Aorta (tissue), 5 donors: ENCODE measurements around the gene C19orf47. TPM values are rescaled to one million over a fixed set of nuclear protein-coding genes. Genes with fewer than 3 reads are reported as not detected.

Experiments
- ATAC-seq: fragments of 200-7000 bp; cut with Tn5 transposase; one replicate; pipeline ENCODE4 v1.9.1; 2022; ENCODE audit warnings: moderate library complexity; ENCODE audit not compliant: low FRiP score
- DNase-seq, 2 donors: peaks; one replicate each; pipeline ENCODE4 v3.0.0-alpha.2; 2020
- H3K27ac ChIP-seq, 2 donors: one replicate each; pipeline ENCODE4 v1.5.1; 2013; ENCODE audit warnings: low read length in 2 of 2, mild to moderate bottlenecking in 2 of 2, moderate library complexity in 2 of 2, control low read depth in 1 of 2, inconsistent platforms in 1 of 2, low read depth in 1 of 2
- H3K27me3 ChIP-seq, 2 donors: one replicate each; pipeline ENCODE4 v1.6.1; 2013; ENCODE audit warnings: control low read depth in 1 of 2, low read length in 1 of 2, mild to moderate bottlenecking in 1 of 2, moderate library complexity in 1 of 2; ENCODE audit not compliant: insufficient read depth in 2 of 2, control insufficient read depth in 1 of 2
- H3K36me3 ChIP-seq, 2 donors: one replicate each; pipeline ENCODE4 v1.6.1; 2013; ENCODE audit warnings: control low read depth in 1 of 2, low read length in 1 of 2, mild to moderate bottlenecking in 1 of 2; ENCODE audit not compliant: insufficient read depth in 2 of 2, control insufficient read depth in 1 of 2
- H3K4me1 ChIP-seq, 2 donors: one replicate each; pipeline ENCODE4 v1.6.1; 2013; ENCODE audit warnings: low read length in 2 of 2, control low read depth in 1 of 2, mild to moderate bottlenecking in 1 of 2, moderate library complexity in 1 of 2; ENCODE audit not compliant: insufficient read depth in 2 of 2, control insufficient read depth in 1 of 2
- H3K4me3 ChIP-seq, 2 donors: one replicate each; pipeline ENCODE4 v1.5.1; 2013; ENCODE audit warnings: low read length in 2 of 2, control low read depth in 1 of 2, mild to moderate bottlenecking in 1 of 2
- H3K9me3 ChIP-seq: one replicate; pipeline ENCODE4 v1.6.1; 2013; ENCODE audit warnings: mild to moderate bottlenecking, low read length; ENCODE audit not compliant: control insufficient read depth
- WGBS, 2 donors: extraction: QIAGEN DNeasy Blood & Tissue Kit; methylation state at CpG; one replicate each; pipeline ENCODE4 v1.1.7; 2013; 5-methylcytosine and 5-hydroxymethylcytosine counted together
- intact Hi-C, 2 donors: fragments of 100-400 bp; cut with DNase I; formaldehyde crosslinking; loops; one replicate each; pipeline versions ENCODE4 v1.14.2 to v1.15.0; 2022
- polyA plus RNA-seq, 2 donors: library from polyadenylated mRNA; stranded (reverse); fragments of 200-250 nt; gene quantifications; one replicate each; pipeline ENCODE4 v1.2.3, GENCODE V29; 2013
- total RNA-seq, 2 donors: library from RNA; stranded (reverse); fragmentation: NEBNext Ultra II Directional; extraction: Animal tissue kit (Norgen Biotek cat#: 25700); gene quantifications; one replicate each; pipeline ENCODE4 v1.2.1, GENCODE V29; 2021
- donor health status: healthy with polysubstance abuse.
- donor health status: Bipolar disorder and iron deficiency.
- donor health status: DM: no; HTN: no; CAD: no.
- donor health status: DM: no; HTN: no; CAD: no.
- donor health status: DM: yes; HTN: yes; CAD: no.

Gene C19orf47
- total and polyA plus RNA-seq, 4 donors, result 11.3 to 22.3 (median 18.7) TPM

GRCh38 chr19:40369797-40370196, 21.6 kb upstream of the C19orf47 start:
- intact Hi-C loops, result no loop called here
- DNase-seq (no peak), ATAC-seq (no peak)
- H3K27me3 ChIP-seq, result no peaks in the 10 kb centered on the region
- H3K4me1 ChIP-seq, result no peaks in the 10 kb centered on the region
- peaks cover 0 to 5% of the 10 kb centered on the region in 2 donors for H3K36me3 ChIP-seq
- no peaks in the 10 kb centered on the region for H3K9me3 ChIP-seq
- 88% methylated on average over 12 of the region's 12 CpGs for whole genome bisulfite sequencing, 2 donors
- no peak overlapping the region for H3K27ac ChIP-seq
- H3K4me3 ChIP-seq, result no peak overlapping the region

GRCh38 chr19:40367577-40368434, 19.6 kb upstream of the C19orf47 start:
- H3K9me3 ChIP-seq, result no peaks in the 10 kb centered on the region
- 88 to 89% methylated on average over 16 of the region's 16 CpGs for WGBS, 2 donors
- intact Hi-C loops, result no loop called here

GRCh38 chr19:40366697-40367561, 18.7 kb upstream of the C19orf47 start:
- no peak for ATAC-seq
- 83 to 85% methylated on average over 27 of the region's 27 CpGs for WGBS, 2 donors
- Histone ChIP-seq H3K4me3 (no peak overlapping the region), H3K27me3 (no peaks in the 10 kb centered on the region), H3K9me3 (no peaks in the 10 kb centered on the region), H3K4me1 (no peaks in the 10 kb centered on the region), H3K27ac (no peak overlapping the region), H3K36me3 (no peaks in the 10 kb centered on the region)
- intact Hi-C loops, result no loop called here
- DNase-seq, result no peak

More at GRCh38 chr19:40367577-40368434, 19.6 kb upstream of the C19orf47 start:
- Histone ChIP-seq H3K27ac (no peak overlapping the region), H3K36me3 (no peaks in the 10 kb centered on the region), H3K4me3 (no peak overlapping the region), H3K27me3 (no peaks in the 10 kb centered on the region), H3K4me1 (no peaks in the 10 kb centered on the region)
- DNase-seq (no peak), ATAC-seq (peak; percentile 19)

- intact Hi-C loops, result no loop called here
- Histone ChIP-seq H3K4me3 (no peak overlapping the region), H3K36me3 (no peaks in the 10 kb centered on the region), H3K27me3 (no peaks in the 10 kb centered on the region), H3K27ac (no peak overlapping the region), H3K9me3 (no peaks in the 10 kb centered on the region), H3K4me1 (no peaks in the 10 kb centered on the region)
- ATAC-seq, result peak; percentile 68
- peak; percentile 83 to 90 for DNase-seq
- WGBS, 2 donors, result 19 to 23% methylated on average over 28 of the region's 28 CpGs
Measured at GRCh38 chr19:40365613-40366401, 17.6 kb upstream of the C19orf47 start.

- H3K27ac ChIP-seq, result no peak overlapping the region
- no peak for ATAC-seq
- 75 to 80% methylated on average over 3 of the region's 3 CpGs for WGBS, 2 donors
Measured at GRCh38 chr19:40365010-40365409, 16.8 kb upstream of the C19orf47 start.

GRCh38 chr19:40363069-40363468, 14.9 kb upstream of the C19orf47 start:
- H3K27ac ChIP-seq, result no peak overlapping the region
- no peaks in the 10 kb centered on the region for H3K27me3 ChIP-seq
- no peaks in the 10 kb centered on the region for H3K4me1 ChIP-seq
- WGBS, 2 donors, result 85 to 87% methylated on average over 5 of the region's 5 CpGs
- ATAC-seq (no peak), DNase-seq (no peak)
- no peak overlapping the region for H3K4me3 ChIP-seq
- H3K9me3 ChIP-seq, result no peaks in the 10 kb centered on the region
- intact Hi-C loops, result no loop called here
- H3K36me3 ChIP-seq, result no peaks in the 10 kb centered on the region

More at GRCh38 chr19:40365010-40365409, 16.8 kb upstream of the C19orf47 start:
- intact Hi-C loops, result no loop called here
- H3K27me3 ChIP-seq, result no peaks in the 10 kb centered on the region
- H3K4me3 ChIP-seq, result no peak overlapping the region
- DNase-seq, result no peak
- H3K36me3 ChIP-seq, result no peaks in the 10 kb centered on the region
- H3K4me1 ChIP-seq, result no peaks in the 10 kb centered on the region
- H3K9me3 ChIP-seq, result no peaks in the 10 kb centered on the region

GRCh38 chr19:40362160-40362559, 14.0 kb upstream of the C19orf47 start:
- DNase-seq, result no peak
- WGBS, 2 donors, result 90 to 91% methylated on average over 3 of the region's 3 CpGs
- no peak overlapping the region for H3K27ac ChIP-seq
- intact Hi-C loops, result no loop called here
- no peaks in the 10 kb centered on the region for H3K9me3 ChIP-seq
- H3K27me3 ChIP-seq, result no peaks in the 10 kb centered on the region
- no peak overlapping the region for H3K4me3 ChIP-seq
- no peaks in the 10 kb centered on the region for H3K36me3 ChIP-seq
- no peak for ATAC-seq
- H3K4me1 ChIP-seq, result no peaks in the 10 kb centered on the region

GRCh38 chr19:40360708-40361241, 12.6 kb upstream of the C19orf47 start:
- intact Hi-C loops, result no loop called here
- no peak overlapping the region for H3K4me3 ChIP-seq
- ATAC-seq (no peak), DNase-seq (peak in 1 of 2 donors; percentile 69)
- H3K36me3 ChIP-seq, result no peaks in the 10 kb centered on the region
- H3K9me3 ChIP-seq, result no peaks in the 10 kb centered on the region
- H3K27me3 ChIP-seq, result no peaks in the 10 kb centered on the region
- WGBS, 2 donors, result 87 to 91% methylated on average over 12 of the region's 12 CpGs
- H3K4me1 ChIP-seq, result no peaks in the 10 kb centered on the region
- no peak overlapping the region for H3K27ac ChIP-seq
